ENCODE measurements around the gene KLK4.

The KLK4 gene

GRCh38 chr19:50861010-50861409 is 50.2 kb downstream of the KLK4 start:
- no peaks in the 10 kb centered on the region for H3K79me2 ChIP-seq (ENCODE audit: insufficient read depth, low read depth)
- no peak overlapping the region for H3K27ac ChIP-seq
- no peak for TF ChIP-seq CTCF (conservative IDR thresholded peaks at IDR 0.05; ENCODE audit: low read depth, low read length)
- H3K36me3 ChIP-seq (ENCODE audit: insufficient read depth) = no peaks in the 10 kb centered on the region
- H4K20me1 ChIP-seq (ENCODE audit: insufficient read depth) = no peaks in the 10 kb centered on the region
- H3K4me1 ChIP-seq (ENCODE audit: low read depth, poor library complexity, severe bottlenecking) = no peaks in the 10 kb centered on the region
- no peak overlapping the region for H3K9ac ChIP-seq
- no peak overlapping the region for H3K4me3 ChIP-seq (IDR thresholded peaks at IDR 0.05; ENCODE audit: insufficient read depth, low read depth, low read length)
- no peaks in the 10 kb centered on the region; the same call in 1 of the 2 replicates for H3K27me3 ChIP-seq (ENCODE audit: insufficient read depth, low read depth)
- H3K4me2 ChIP-seq = no peak overlapping the region
- no peak overlapping the region for H2AFZ ChIP-seq (ENCODE audit: low read depth)

- H3K9ac ChIP-seq = no peak overlapping the region
- H3K27me3 ChIP-seq (ENCODE audit: insufficient read depth, low read depth) = no peaks in the 10 kb centered on the region; the same call in 1 of the 2 replicates
- no peak overlapping the region for H2AFZ ChIP-seq (ENCODE audit: low read depth)
- no peaks in the 10 kb centered on the region for H3K79me2 ChIP-seq (ENCODE audit: insufficient read depth, low read depth)
- H3K27ac ChIP-seq = no peak overlapping the region
- H3K4me3 ChIP-seq (IDR thresholded peaks at IDR 0.05; ENCODE audit: insufficient read depth, low read depth, low read length) = no peak overlapping the region
- H3K4me2 ChIP-seq = no peak overlapping the region
- no peaks in the 10 kb centered on the region for H3K4me1 ChIP-seq (ENCODE audit: low read depth, poor library complexity, severe bottlenecking)
- H4K20me1 ChIP-seq (ENCODE audit: insufficient read depth) = no peaks in the 10 kb centered on the region
- no peaks in the 10 kb centered on the region for H3K36me3 ChIP-seq (ENCODE audit: insufficient read depth)
- TF ChIP-seq CTCF (conservative IDR thresholded peaks at IDR 0.05; ENCODE audit: low read depth, low read length) = no peak
These were observed 51.3 kb downstream of the KLK4 start for GRCh38 chr19:50859849-50860248.

GRCh38 chr19:50858886-50859285 is 52.3 kb downstream of the KLK4 start:
- Histone ChIP-seq H3K27ac (no peak overlapping the region), H2AFZ (ENCODE audit: low read depth) (no peak overlapping the region), H3K4me2 (no peak overlapping the region), H3K36me3 (ENCODE audit: insufficient read depth) (no peaks in the 10 kb centered on the region), H3K27me3 (ENCODE audit: insufficient read depth, low read depth) (no peaks in the 10 kb centered on the region), H3K79me2 (ENCODE audit: insufficient read depth, low read depth) (no peaks in the 10 kb centered on the region), H3K4me1 (ENCODE audit: low read depth, poor library complexity, severe bottlenecking) (no peaks in the 10 kb centered on the region), H3K9ac (no peak overlapping the region), H4K20me1 (ENCODE audit: insufficient read depth) (no peaks in the 10 kb centered on the region), H3K4me3 (IDR thresholded peaks at IDR 0.05; ENCODE audit: insufficient read depth, low read depth, low read length) (no peak overlapping the region)
- TF ChIP-seq CTCF (conservative IDR thresholded peaks at IDR 0.05; ENCODE audit: low read depth, low read length) = no peak

- Histone ChIP-seq H3K4me2 (no peak overlapping the region), H4K20me1 (ENCODE audit: insufficient read depth) (no peaks in the 10 kb centered on the region), H3K79me2 (ENCODE audit: insufficient read depth, low read depth) (no peaks in the 10 kb centered on the region), H3K4me1 (ENCODE audit: low read depth, poor library complexity, severe bottlenecking) (no peaks in the 10 kb centered on the region), H2AFZ (ENCODE audit: low read depth) (no peak overlapping the region), H3K27me3 (ENCODE audit: insufficient read depth, low read depth) (no peaks in the 10 kb centered on the region), H3K4me3 (IDR thresholded peaks at IDR 0.05; ENCODE audit: insufficient read depth, low read depth, low read length) (no peak overlapping the region), H3K9ac (no peak overlapping the region), H3K36me3 (ENCODE audit: insufficient read depth) (no peaks in the 10 kb centered on the region), H3K27ac (no peak overlapping the region)
- TF ChIP-seq CTCF (conservative IDR thresholded peaks at IDR 0.05; ENCODE audit: low read depth, low read length) = no peak
These were observed 53.8 kb downstream of the KLK4 start for GRCh38 chr19:50857366-50857765.
